ENCODE data around the gene GNB5.
A peak's percentile ranks its signal among the peaks of the same experiment; 100 is the strongest.

The GNB5 gene

GRCh38 chr15:52204657-52205056, 13.5 kb upstream of the GNB5 start:
- no CpG with 5 or more reads among the region's 20 CpGs for WGBS, 2 donors (ENCODE audit: extremely low coverage in 2 of 2, insufficient read length in 2 of 2, insufficient replicate concordance in 1 of 2)
- H3K27ac ChIP-seq (replicated peaks; ENCODE audit: low read length): no peak overlapping the region

DNA sequence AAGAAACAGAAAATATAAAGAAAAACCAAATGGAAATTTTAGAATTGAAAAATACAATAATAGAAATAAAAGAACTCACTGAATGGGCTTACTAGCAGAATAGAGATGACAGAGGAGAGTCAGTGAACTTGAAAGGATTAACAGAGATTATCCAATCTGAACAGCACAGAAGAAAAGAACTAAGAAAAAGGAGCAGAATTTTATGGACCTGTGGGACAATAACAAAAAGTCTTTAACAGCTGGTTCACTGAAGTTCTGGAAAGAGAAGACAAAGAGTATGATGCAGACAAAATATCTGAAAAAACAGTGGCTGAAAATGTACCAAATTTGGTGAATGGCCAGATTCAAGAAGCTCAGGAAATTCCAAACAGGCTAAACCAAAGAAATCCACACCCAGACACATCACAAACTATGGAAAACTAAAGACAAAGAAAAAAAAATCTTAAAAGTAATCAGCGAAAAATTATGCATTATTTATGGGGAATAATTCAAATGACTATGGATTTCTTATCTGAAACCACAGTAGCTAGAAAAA, 9.7 kb upstream of the GNB5 start:
- Histone ChIP-seq H3K36me3 (replicated peaks in 1 of 2; ENCODE audit: control insufficient read depth in 2 of 2, insufficient read depth in 2 of 2, low read length in 2 of 2) (peaks cover 6 to 14% of the 10 kb centered on the region in 2 donors), H3K79me1 (ENCODE audit: low read depth, low read length) (peaks cover 2% of the 10 kb centered on the region), H4K91ac (ENCODE audit: low read depth, low read length, poor library complexity) (no peak overlapping the region), H3K4me2 (ENCODE audit: insufficient read depth, low read length, poor library complexity, severe bottlenecking) (no peak overlapping the region), H2BK12ac (ENCODE audit: low read length) (no peak overlapping the region), H3K4ac (ENCODE audit: low read length) (no peak overlapping the region), H3K4me3 (ENCODE audit: low read length in 2 of 2) (no peak overlapping the region), H4K8ac (ENCODE audit: low read depth, low read length) (no peak overlapping the region), H2BK120ac (ENCODE audit: low read depth, low read length) (no peak overlapping the region), H2AFZ (ENCODE audit: low read length) (no peak overlapping the region), H2AK5ac (ENCODE audit: low read depth, low read length) (no peak overlapping the region), H3K9me3 (replicated peaks in 1 of 2; ENCODE audit: control insufficient read depth in 2 of 2, insufficient read depth in 1 of 2, low read depth in 1 of 2, low read length in 2 of 2) (peaks cover 0 to 1% of the 10 kb centered on the region in 2 donors), H3K18ac (ENCODE audit: low read length) (no peak overlapping the region), H3K27ac (replicated peaks; ENCODE audit: low read length) (no peak overlapping the region), H2BK15ac (ENCODE audit: low read length) (no peak overlapping the region), H3K27me3 (ENCODE audit: control insufficient read depth in 3 of 3, insufficient read depth in 3 of 3, low read depth in 1 of 3, low read length in 3 of 3) (no peaks in the 10 kb centered on the region), H3K23ac (ENCODE audit: low read depth, low read length, poor library complexity) (no peak overlapping the region), H3K4me1 (ENCODE audit: control insufficient read depth in 2 of 2, insufficient read depth in 1 of 2, low read depth in 1 of 2, low read length in 2 of 2) (no peaks in the 10 kb centered on the region), H3K14ac (ENCODE audit: low read length) (no peak overlapping the region), H3K9ac (ENCODE audit: low read depth, low read length, poor library complexity) (no peak overlapping the region), H2BK5ac (ENCODE audit: low read length) (no peak overlapping the region)
- no peak for DNase-seq (ENCODE audit: low spot score)
- no CpG with 5 or more reads among the region's 1 CpG for WGBS, 2 donors (ENCODE audit: extremely low coverage in 2 of 2, insufficient read length in 2 of 2, insufficient replicate concordance in 1 of 2)

More at GRCh38 chr15:52204657-52205056, 13.5 kb upstream of the GNB5 start:
- Histone ChIP-seq H3K9me3 (replicated peaks in 1 of 2; ENCODE audit: control insufficient read depth in 2 of 2, insufficient read depth in 1 of 2, low read depth in 1 of 2, low read length in 2 of 2) (peaks cover 0 to 1% of the 10 kb centered on the region in 2 donors), H2BK12ac (ENCODE audit: low read length) (no peak overlapping the region), H3K14ac (ENCODE audit: low read length) (no peak overlapping the region), H3K18ac (ENCODE audit: low read length) (no peak overlapping the region), H3K4ac (ENCODE audit: low read length) (no peak overlapping the region), H4K91ac (ENCODE audit: low read depth, low read length, poor library complexity) (no peak overlapping the region), H3K79me1 (ENCODE audit: low read depth, low read length) (peaks cover 2% of the 10 kb centered on the region), H2BK15ac (ENCODE audit: low read length) (no peak overlapping the region), H2AFZ (ENCODE audit: low read length) (no peak overlapping the region), H2BK5ac (ENCODE audit: low read length) (peak overlapping the region; percentile 57), H3K23ac (ENCODE audit: low read depth, low read length, poor library complexity) (peak overlapping the region; percentile 29), H3K27me3 (ENCODE audit: control insufficient read depth in 3 of 3, insufficient read depth in 3 of 3, low read depth in 1 of 3, low read length in 3 of 3) (peaks cover 0 to 2% (median 0%) of the 10 kb centered on the region in 3 experiments), H4K8ac (ENCODE audit: low read depth, low read length) (no peak overlapping the region), H3K4me2 (ENCODE audit: insufficient read depth, low read length, poor library complexity, severe bottlenecking) (no peak overlapping the region), H3K9ac (ENCODE audit: low read depth, low read length, poor library complexity) (peak overlapping the region; percentile 78), H2BK120ac (ENCODE audit: low read depth, low read length) (no peak overlapping the region), H3K4me3 (ENCODE audit: low read length in 2 of 2) (no peak overlapping the region), H3K4me1 (ENCODE audit: control insufficient read depth in 2 of 2, insufficient read depth in 1 of 2, low read depth in 1 of 2, low read length in 2 of 2) (no peaks in the 10 kb centered on the region), H2AK5ac (ENCODE audit: low read depth, low read length) (no peak overlapping the region), H3K36me3 (replicated peaks in 1 of 2; ENCODE audit: control insufficient read depth in 2 of 2, insufficient read depth in 2 of 2, low read length in 2 of 2) (peaks cover 11 to 14% of the 10 kb centered on the region in 2 donors)
- no peak for DNase-seq (ENCODE audit: low spot score)

DNA sequence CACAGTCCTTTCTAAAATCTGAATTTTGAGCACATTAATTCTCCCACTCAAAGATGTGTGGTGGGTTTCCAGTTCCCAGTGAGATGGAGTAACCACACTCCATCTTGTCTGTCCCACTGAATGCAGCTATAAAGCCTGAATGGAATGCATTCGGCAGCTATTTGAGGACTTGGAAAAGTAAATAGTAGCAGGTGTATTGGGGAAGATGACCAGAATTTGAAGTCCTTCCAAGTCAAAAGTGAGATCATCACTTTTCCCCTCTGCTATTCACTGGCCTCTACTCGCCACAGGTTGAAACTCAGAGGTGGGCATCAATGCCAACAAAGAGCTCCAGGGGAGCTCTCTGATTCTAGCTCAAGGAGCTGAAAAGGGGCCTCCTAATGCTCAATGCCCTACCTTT, 8.1 kb upstream of the GNB5 start:
- no peak overlapping the region for H3K4me2 ChIP-seq (ENCODE audit: insufficient read depth, low read length, poor library complexity, severe bottlenecking)
- no peaks in the 10 kb centered on the region for H3K27me3 ChIP-seq (ENCODE audit: control insufficient read depth in 3 of 3, insufficient read depth in 3 of 3, low read depth in 1 of 3, low read length in 3 of 3)
- no peak overlapping the region for H2BK120ac ChIP-seq (ENCODE audit: low read depth, low read length)
- DNase-seq (ENCODE audit: low spot score): no peak
- no peak overlapping the region for H2AFZ ChIP-seq (ENCODE audit: low read length)
- H3K18ac ChIP-seq (ENCODE audit: low read length): no peak overlapping the region
- H3K14ac ChIP-seq (ENCODE audit: low read length): no peak overlapping the region
- H3K27ac ChIP-seq (replicated peaks; ENCODE audit: low read length): no peak overlapping the region
- H3K9ac ChIP-seq (ENCODE audit: low read depth, low read length, poor library complexity): no peak overlapping the region
- no peaks in the 10 kb centered on the region for H3K79me1 ChIP-seq (ENCODE audit: low read depth, low read length)
- peak overlapping the region in 1 of 2 donors; percentile 59 for H3K4me3 ChIP-seq (ENCODE audit: low read length in 2 of 2)
- no peak overlapping the region for H3K23ac ChIP-seq (ENCODE audit: low read depth, low read length, poor library complexity)
- H4K91ac ChIP-seq (ENCODE audit: low read depth, low read length, poor library complexity): no peak overlapping the region
- H2BK15ac ChIP-seq (ENCODE audit: low read length): no peak overlapping the region
- no peak overlapping the region for H2AK5ac ChIP-seq (ENCODE audit: low read depth, low read length)
- no peak overlapping the region for H2BK12ac ChIP-seq (ENCODE audit: low read length)
- H3K4me1 ChIP-seq (ENCODE audit: control insufficient read depth in 2 of 2, insufficient read depth in 1 of 2, low read depth in 1 of 2, low read length in 2 of 2): no peaks in the 10 kb centered on the region
- H3K4ac ChIP-seq (ENCODE audit: low read length): no peak overlapping the region
- WGBS, 2 donors (ENCODE audit: extremely low coverage in 2 of 2, insufficient read length in 2 of 2, insufficient replicate concordance in 1 of 2): no CpG with 5 or more reads among the region's 2 CpGs
- no peak overlapping the region for H4K8ac ChIP-seq (ENCODE audit: low read depth, low read length)
- peaks cover 2 to 4% of the 10 kb centered on the region in 2 donors for H3K36me3 ChIP-seq (replicated peaks in 1 of 2; ENCODE audit: control insufficient read depth in 2 of 2, insufficient read depth in 2 of 2, low read length in 2 of 2)
- peaks cover 0 to 1% of the 10 kb centered on the region in 2 donors for H3K9me3 ChIP-seq (replicated peaks in 1 of 2; ENCODE audit: control insufficient read depth in 2 of 2, insufficient read depth in 1 of 2, low read depth in 1 of 2, low read length in 2 of 2)
- no peak overlapping the region for H2BK5ac ChIP-seq (ENCODE audit: low read length)

DNA sequence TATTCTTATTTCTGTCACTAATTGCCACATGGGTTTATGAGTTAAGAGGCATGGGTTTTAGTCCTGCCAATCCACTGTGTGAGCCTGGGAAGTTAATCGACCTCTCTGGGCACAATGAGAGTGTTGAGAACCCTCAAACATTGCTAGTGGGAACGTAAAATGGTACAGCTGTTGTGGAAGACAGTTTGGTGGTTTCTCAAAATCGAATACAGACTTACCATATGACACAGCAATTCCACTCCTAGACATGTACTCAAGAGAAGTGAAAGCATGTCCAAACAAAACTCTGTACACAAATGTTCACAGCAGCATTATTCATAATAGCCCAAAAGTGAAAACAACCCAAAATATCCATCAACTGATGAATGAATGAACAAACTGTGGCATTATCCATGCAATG, 5.7 kb upstream of the GNB5 start:
- H4K8ac ChIP-seq (ENCODE audit: low read depth, low read length): no peak overlapping the region
- no peak overlapping the region for H4K91ac ChIP-seq (ENCODE audit: low read depth, low read length, poor library complexity)
- no peaks in the 10 kb centered on the region for H3K79me1 ChIP-seq (ENCODE audit: low read depth, low read length)
- no peak overlapping the region for H2BK12ac ChIP-seq (ENCODE audit: low read length)
- no peaks in the 10 kb centered on the region for H3K27me3 ChIP-seq (ENCODE audit: control insufficient read depth in 3 of 3, insufficient read depth in 3 of 3, low read depth in 1 of 3, low read length in 3 of 3)
- H3K4me1 ChIP-seq (ENCODE audit: control insufficient read depth in 2 of 2, insufficient read depth in 1 of 2, low read depth in 1 of 2, low read length in 2 of 2): no peaks in the 10 kb centered on the region
- H3K36me3 ChIP-seq (replicated peaks in 1 of 2; ENCODE audit: control insufficient read depth in 2 of 2, insufficient read depth in 2 of 2, low read length in 2 of 2): peaks cover 0 to 2% of the 10 kb centered on the region in 2 donors
- WGBS, 2 donors (ENCODE audit: extremely low coverage in 2 of 2, insufficient read length in 2 of 2, insufficient replicate concordance in 1 of 2): no CpG with 5 or more reads among the region's 3 CpGs
- H2AFZ ChIP-seq (ENCODE audit: low read length): no peak overlapping the region
- H3K9me3 ChIP-seq (replicated peaks in 1 of 2; ENCODE audit: control insufficient read depth in 2 of 2, insufficient read depth in 1 of 2, low read depth in 1 of 2, low read length in 2 of 2): peaks cover 0 to 1% of the 10 kb centered on the region in 2 donors
- H2BK15ac ChIP-seq (ENCODE audit: low read length): no peak overlapping the region
- no peak overlapping the region for H3K9ac ChIP-seq (ENCODE audit: low read depth, low read length, poor library complexity)
- H3K23ac ChIP-seq (ENCODE audit: low read depth, low read length, poor library complexity): no peak overlapping the region
- H3K4me2 ChIP-seq (ENCODE audit: insufficient read depth, low read length, poor library complexity, severe bottlenecking): no peak overlapping the region
- no peak overlapping the region for H2BK120ac ChIP-seq (ENCODE audit: low read depth, low read length)
- DNase-seq (ENCODE audit: low spot score): no peak
- H2AK5ac ChIP-seq (ENCODE audit: low read depth, low read length): no peak overlapping the region
- H3K4me3 ChIP-seq (ENCODE audit: low read length in 2 of 2): no peak overlapping the region
- no peak overlapping the region for H3K4ac ChIP-seq (ENCODE audit: low read length)
- no peak overlapping the region for H3K18ac ChIP-seq (ENCODE audit: low read length)
- no peak overlapping the region for H2BK5ac ChIP-seq (ENCODE audit: low read length)
- H3K27ac ChIP-seq (replicated peaks; ENCODE audit: low read length): no peak overlapping the region
- no peak overlapping the region for H3K14ac ChIP-seq (ENCODE audit: low read length)
